CMK (cell line): ENCODE results near the gene EFHD1.
"Not testable (repeated sequence)": the region's sequence is repeated elsewhere in the genome, so short reads cannot be mapped to it uniquely, and the experiment has no call there.

ENCODE experiments used
- DNase-seq: peaks from one replicate; pipeline ENCODE4 v3.0.0-alpha.2; 2010; ENCODE audit warnings: low read depth

EFHD1 gene

GRCh38 chr2:232696609-232697058 is 63.2 kb downstream of the EFHD1 start:
- DNase-seq, result no peak

- DNase-seq, result peak; percentile 94
Measured at GRCh38 chr2:232697059-232697806, 63.8 kb downstream of the EFHD1 start, which contains the start of gene GIGYF2. Gene GIGYF2 (plus strand): TSS chr2:232697331. CDS start chr2:232735198, 37,867 bp downstream.

- DNase-seq, result no peak
Measured at GRCh38 chr2:232697807-232698110, 64.4 kb downstream of the EFHD1 start.

GRCh38 chr2:232698556-232699091 is 65.2 kb downstream of the EFHD1 start:
- no peak for DNase-seq

GRCh38 chr2:232699110-232699509 is 65.7 kb downstream of the EFHD1 start:
- DNase-seq, result no peak

- no peak for DNase-seq
Measured at GRCh38 chr2:232700154-232700553, 66.8 kb downstream of the EFHD1 start.

GRCh38 chr2:232707076-232707475 is 73.7 kb downstream of the EFHD1 start:
- DNase-seq, result no peak

- DNase-seq, result no peak
Measured at GRCh38 chr2:232713505-232713904, 80.1 kb downstream of the EFHD1 start.

- DNase-seq, result no peak
Measured at GRCh38 chr2:232714969-232715368, 81.6 kb downstream of the EFHD1 start.

GRCh38 chr2:232720056-232720455 is 86.7 kb downstream of the EFHD1 start:
- DNase-seq, result not testable (repeated sequence)

- DNase-seq, result no peak
Measured at GRCh38 chr2:232721261-232721660, 87.9 kb downstream of the EFHD1 start.

GRCh38 chr2:232721882-232722281 is 88.5 kb downstream of the EFHD1 start:
- no peak for DNase-seq

GRCh38 chr2:232723027-232723426 is 89.6 kb downstream of the EFHD1 start:
- DNase-seq, result no peak

- no peak for DNase-seq
Measured at GRCh38 chr2:232728785-232729184, 95.4 kb downstream of the EFHD1 start.

- DNase-seq, result no peak
Measured at GRCh38 chr2:232731470-232731869, 98.1 kb downstream of the EFHD1 start.
